SK-N-SH (cell line): ENCODE results near the gene BBLN. TPM values are rescaled to one million over a fixed set of nuclear protein-coding genes. Genes with fewer than 3 reads are reported as not detected.

ENCODE experiments used
- CTCF ChIA-PET: fragments of 300-600, 350-600 bp; formaldehyde crosslinking; extraction: SDS; loops from one replicate; lab custom pipeline; 2021; lab: Yijun Ruan, JAX
- POLR2A ChIA-PET: fragments of 350-600 bp; sonication (Branson Sonifier 250); formaldehyde crosslinking; extraction: SDS; loops from one replicate; lab custom pipeline; 2020; ENCODE audit warnings: antibody characterized with exemption, inconsistent platforms; lab: Yijun Ruan, JAX
- DNase-seq: peaks from one replicate; pipeline ENCODE4 v3.0.0; 2012
- H2AFZ ChIP-seq: fragments of 200-600 bp; sonication (generic); 2 replicates; pipeline ENCODE4 v1.8.1; 2016; ENCODE audit warnings: antibody characterized with exemption, mild to moderate bottlenecking, low read depth
- H3F3A ChIP-seq: fragments of 200-600 bp; sonication (generic); replicated peaks from 2 replicates; pipeline ENCODE3; 2016; ENCODE audit warnings: antibody characterized with exemption, mild to moderate bottlenecking; ENCODE audit not compliant: insufficient read depth
- H3K27ac ChIP-seq, 2 experiments: fragments of 200-500 bp in 1 of 2; fragments of 200-600 bp in 1 of 2; sonication (Bioruptor generic) in 1 of 2; sonication (generic), shearing (Covaris generic) in 1 of 2; 2 replicates each; pipeline versions ENCODE4 v1.5.1 to v1.6.1; 2014 to 2016; ENCODE audit warnings: low read depth in 2 of 2, inconsistent platforms in 1 of 2, low read length in 1 of 2, mild to moderate bottlenecking in 1 of 2, mixed read lengths in 1 of 2
- H3K27me3 ChIP-seq: fragments of 200-600 bp; sonication (generic), shearing (Covaris generic); 2 replicates; pipeline ENCODE4 v1.6.1; 2016; ENCODE audit warnings: mixed run types; ENCODE audit not compliant: insufficient read depth
- H3K36me3 ChIP-seq, 2 experiments: fragments of 200-500 bp in 1 of 2; fragments of 200-600 bp in 1 of 2; sonication (Bioruptor generic) in 1 of 2; sonication (generic) in 1 of 2; replicated peaks in 1 of 2; 2 replicates each; pipeline versions ENCODE3 to v1.5.1; 2014 to 2016; ENCODE audit warnings: low read length in 1 of 2, mild to moderate bottlenecking in 1 of 2; ENCODE audit not compliant: insufficient read depth in 2 of 2, control insufficient read depth in 1 of 2
- H3K4me1 ChIP-seq, 2 experiments: fragments of 200-500 bp in 1 of 2; fragments of 200-600 bp in 1 of 2; sonication (Bioruptor generic) in 1 of 2; sonication (generic), shearing (Covaris generic) in 1 of 2; 2 replicates each; pipeline versions ENCODE4 v1.5.1 to v1.6.1; 2014 to 2016; ENCODE audit warnings: low read depth in 1 of 2, low read length in 1 of 2, mixed run types in 1 of 2; ENCODE audit not compliant: insufficient read depth in 2 of 2, control insufficient read depth in 1 of 2
- H3K4me2 ChIP-seq: fragments of 200-600 bp; sonication (generic), shearing (Covaris generic); 2 replicates; pipeline ENCODE4 v1.6.1; 2017; ENCODE audit warnings: mixed run types
- H3K4me3 ChIP-seq, 2 experiments: fragments of 200-500 bp in 1 of 2; fragments of 200-600 bp in 1 of 2; sonication (Bioruptor generic) in 1 of 2; sonication (generic), shearing (Covaris generic) in 1 of 2; 2 replicates each; pipeline versions ENCODE4 v1.5.1 to v1.8.1; 2014 to 2016; ENCODE audit warnings: low read depth in 2 of 2, inconsistent platforms in 1 of 2, low read length in 1 of 2, mild to moderate bottlenecking in 1 of 2, mixed read lengths in 1 of 2, moderate library complexity in 1 of 2
- H3K79me2 ChIP-seq: fragments of 200-600 bp; sonication (generic); 2 replicates; pipeline ENCODE4 v1.8.1; 2017; ENCODE audit warnings: mild to moderate bottlenecking; ENCODE audit not compliant: insufficient read depth
- H3K9ac ChIP-seq: fragments of 200-600 bp; sonication (generic); 2 replicates; pipeline ENCODE4 v1.6.1; 2017; ENCODE audit warnings: mixed run types
- H3K9me2 ChIP-seq: fragments of 200-600 bp; sonication (generic); 2 replicates; pipeline ENCODE4 v1.6.1; 2017; ENCODE audit warnings: mixed run types
- H3K9me3 ChIP-seq: fragments of 200-600 bp; sonication (generic); 2 replicates; pipeline ENCODE4 v1.6.1; 2017; ENCODE audit warnings: mixed run types, mild to moderate bottlenecking, moderate library complexity
- H4K20me1 ChIP-seq: fragments of 200-600 bp; sonication (generic); 2 replicates; pipeline ENCODE4 v1.6.1; 2017; ENCODE audit warnings: mild to moderate bottlenecking, mixed run types; ENCODE audit not compliant: insufficient read depth
- CHD2 ChIP-seq: fragments of 150-350 bp; IDR thresholded peaks from 2 replicates; pipeline ENCODE4 v1.6.1; 2018; ENCODE audit warnings: low read length; ENCODE audit not compliant: partially characterized antibody
- FOSL2 ChIP-seq: IDR thresholded peaks from 2 replicates; pipeline ENCODE4 v1.4.0; 2012; ENCODE audit warnings: low read depth, mild to moderate bottlenecking, moderate library complexity, borderline replicate concordance
- FOXJ3 ChIP-seq: sonication (generic); formaldehyde crosslinking; IDR thresholded peaks from 2 replicates; pipeline ENCODE4 v1.5.1; 2020; ENCODE audit warnings: mild to moderate bottlenecking, missing genetic modification reagents
- GABPA ChIP-seq: IDR thresholded peaks from 2 replicates; pipeline ENCODE4 v1.4.0; 2012; ENCODE audit warnings: low read depth, mild to moderate bottlenecking
- MEF2A ChIP-seq: IDR thresholded peaks from 2 replicates; pipeline ENCODE4 v1.4.0; 2012; ENCODE audit warnings: low read depth, borderline replicate concordance
- MXI1 ChIP-seq: IDR thresholded peaks from 2 replicates; pipeline ENCODE4 v1.6.1; 2012; ENCODE audit warnings: mild to moderate bottlenecking, low read depth, low read length, improper control_type of control experiment
- POLR2AphosphoS5 ChIP-seq: IDR thresholded peaks from 2 replicates; pipeline ENCODE4 v1.6.1; 2012; ENCODE audit warnings: low read depth, low read length
- RCOR1 ChIP-seq: fragments of 150-350 bp; IDR thresholded peaks from 2 replicates; pipeline ENCODE4 v1.6.1; 2017; ENCODE audit warnings: antibody characterized with exemption, low read length
- RXRA ChIP-seq: IDR thresholded peaks from 2 replicates; pipeline ENCODE4 v1.4.0; 2012; ENCODE audit warnings: low read depth, mild to moderate bottlenecking, borderline replicate concordance
- SIN3A ChIP-seq: IDR thresholded peaks from 2 replicates; pipeline ENCODE4 v1.6.1; 2012; ENCODE audit warnings: low read depth, mild to moderate bottlenecking, low read length, moderate library complexity, borderline replicate concordance
- SMC3 ChIP-seq: IDR thresholded peaks from 2 replicates; pipeline ENCODE4 v1.6.1; 2012; ENCODE audit warnings: low read depth, low read length, improper control_type of control experiment
- TEAD4 ChIP-seq: IDR thresholded peaks from 2 replicates; pipeline ENCODE4 v1.4.0; 2012; ENCODE audit warnings: mild to moderate bottlenecking, borderline replicate concordance; ENCODE audit not compliant: insufficient read depth
- WGBS: methylation state at CpG from one replicate; pipeline ENCODE4 v1.1.6; 2017; ENCODE audit warnings: low lambda C conversion rate; 5-methylcytosine and 5-hydroxymethylcytosine counted together
- polyA plus RNA-seq, 3 experiments: library from polyadenylated mRNA; depleted of rRNA; stranded (reverse); fragments of >200 nt; gene quantifications; 2 replicates each; pipeline ENCODE4 v1.2.3, GENCODE V29; 2012
- TF ChIP-seq, protein P1 (sequence below): fragments of 150-350 bp; IDR thresholded peaks from 2 replicates; pipeline ENCODE4 v1.6.1; 2017; ENCODE audit warnings: antibody characterized with exemption, low read length, low read depth, borderline replicate concordance
- TF ChIP-seq, protein P2 (sequence below): IDR thresholded peaks from 2 replicates; pipeline ENCODE4 v1.4.0; 2012; ENCODE audit warnings: low read depth, borderline replicate concordance
- TF ChIP-seq, protein P3 (sequence below): fragments of 150-350 bp; IDR thresholded peaks from 2 replicates; pipeline ENCODE4 v1.6.1; 2016; ENCODE audit warnings: mild to moderate bottlenecking, low read depth, low read length
- TF ChIP-seq, protein P4 (sequence below): fragments of 200-600 bp; sonication (generic); IDR thresholded peaks from 2 replicates; pipeline ENCODE4 v1.6.1; 2017; ENCODE audit warnings: antibody characterized with exemption, mild to moderate bottlenecking, moderate library complexity
- TF ChIP-seq, protein P5 (sequence below): IDR thresholded peaks from 2 replicates; pipeline ENCODE4; 2012
- TF ChIP-seq, protein P6 (sequence below): IDR thresholded peaks from 2 replicates; pipeline ENCODE4 v1.4.0; 2012; ENCODE audit warnings: low read depth, borderline replicate concordance

Gene BBLN
- polyA plus RNA-seq, 1 of the 3 experiments (the other 2 are of a cell fraction), result 109 TPM

DNA sequence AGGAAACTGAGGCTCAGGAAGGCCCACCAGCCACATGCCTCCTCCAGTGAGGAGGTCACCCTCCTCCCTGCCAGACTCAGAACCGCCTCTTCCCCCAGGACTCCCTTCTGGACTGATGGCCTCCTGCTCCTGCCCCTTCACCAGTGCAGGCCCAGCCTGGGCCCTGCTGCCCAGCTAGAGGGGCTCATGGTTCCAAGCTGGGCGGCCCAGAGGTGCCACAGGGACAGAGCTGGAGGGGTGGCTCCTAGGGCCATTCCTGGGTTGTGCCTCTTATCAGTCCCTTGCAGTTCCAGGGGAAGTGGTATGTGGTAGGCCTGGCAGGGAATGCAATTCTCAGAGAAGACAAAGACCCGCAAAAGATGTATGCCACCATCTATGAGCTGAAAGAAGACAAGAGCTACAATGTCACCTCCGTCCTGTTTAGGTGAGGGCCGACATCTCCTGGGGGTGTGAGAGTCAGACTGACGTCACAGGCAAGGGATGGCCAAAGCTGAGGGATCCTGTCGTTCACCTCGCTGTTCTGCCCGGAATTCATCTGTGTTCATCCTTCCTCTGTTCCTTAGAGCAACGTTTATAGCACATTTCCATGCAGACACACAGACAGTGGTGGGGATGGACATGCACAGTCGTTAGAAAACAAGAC lies 10.0 kb upstream of the BBLN start:
- WGBS, result 80% methylated on average over 11 of the region's 11 CpGs
- no peaks in the 10 kb centered on the region for H3K27me3 ChIP-seq
- no peak overlapping the region for H3K4me3 ChIP-seq
- H3K36me3 ChIP-seq, result no peaks in the 10 kb centered on the region
- no peaks in the 10 kb centered on the region for H3K9me3 ChIP-seq
- no peaks in the 10 kb centered on the region for H3F3A ChIP-seq
- DNase-seq, result no peak
- H4K20me1 ChIP-seq, result no peaks in the 10 kb centered on the region
- H3K9ac ChIP-seq, result no peak overlapping the region
- no peaks in the 10 kb centered on the region for H3K79me2 ChIP-seq
- no peak overlapping the region for H3K4me2 ChIP-seq
- TF ChIP-seq RCOR1 (no peak), FOXJ3 (no peak), CHD2 (no peak), FOSL2 (no peak), SMC3 (no peak), RXRA (no peak), MXI1 (no peak), MEF2A (no peak), POLR2AphosphoS5 (no peak), SIN3A (no peak), GABPA (no peak), TEAD4 (no peak)
- TF ChIP-seq, protein P1, sequence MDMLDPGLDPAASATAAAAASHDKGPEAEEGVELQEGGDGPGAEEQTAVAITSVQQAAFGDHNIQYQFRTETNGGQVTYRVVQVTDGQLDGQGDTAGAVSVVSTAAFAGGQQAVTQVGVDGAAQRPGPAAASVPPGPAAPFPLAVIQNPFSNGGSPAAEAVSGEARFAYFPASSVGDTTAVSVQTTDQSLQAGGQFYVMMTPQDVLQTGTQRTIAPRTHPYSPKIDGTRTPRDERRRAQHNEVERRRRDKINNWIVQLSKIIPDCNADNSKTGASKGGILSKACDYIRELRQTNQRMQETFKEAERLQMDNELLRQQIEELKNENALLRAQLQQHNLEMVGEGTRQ, result no peak
- TF ChIP-seq, protein P2, sequence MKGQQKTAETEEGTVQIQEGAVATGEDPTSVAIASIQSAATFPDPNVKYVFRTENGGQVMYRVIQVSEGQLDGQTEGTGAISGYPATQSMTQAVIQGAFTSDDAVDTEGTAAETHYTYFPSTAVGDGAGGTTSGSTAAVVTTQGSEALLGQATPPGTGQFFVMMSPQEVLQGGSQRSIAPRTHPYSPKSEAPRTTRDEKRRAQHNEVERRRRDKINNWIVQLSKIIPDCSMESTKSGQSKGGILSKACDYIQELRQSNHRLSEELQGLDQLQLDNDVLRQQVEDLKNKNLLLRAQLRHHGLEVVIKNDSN, result no peak
- TF ChIP-seq, protein P3, sequence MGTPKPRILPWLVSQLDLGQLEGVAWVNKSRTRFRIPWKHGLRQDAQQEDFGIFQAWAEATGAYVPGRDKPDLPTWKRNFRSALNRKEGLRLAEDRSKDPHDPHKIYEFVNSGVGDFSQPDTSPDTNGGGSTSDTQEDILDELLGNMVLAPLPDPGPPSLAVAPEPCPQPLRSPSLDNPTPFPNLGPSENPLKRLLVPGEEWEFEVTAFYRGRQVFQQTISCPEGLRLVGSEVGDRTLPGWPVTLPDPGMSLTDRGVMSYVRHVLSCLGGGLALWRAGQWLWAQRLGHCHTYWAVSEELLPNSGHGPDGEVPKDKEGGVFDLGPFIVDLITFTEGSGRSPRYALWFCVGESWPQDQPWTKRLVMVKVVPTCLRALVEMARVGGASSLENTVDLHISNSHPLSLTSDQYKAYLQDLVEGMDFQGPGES, result no peak
- TF ChIP-seq, protein P4, sequence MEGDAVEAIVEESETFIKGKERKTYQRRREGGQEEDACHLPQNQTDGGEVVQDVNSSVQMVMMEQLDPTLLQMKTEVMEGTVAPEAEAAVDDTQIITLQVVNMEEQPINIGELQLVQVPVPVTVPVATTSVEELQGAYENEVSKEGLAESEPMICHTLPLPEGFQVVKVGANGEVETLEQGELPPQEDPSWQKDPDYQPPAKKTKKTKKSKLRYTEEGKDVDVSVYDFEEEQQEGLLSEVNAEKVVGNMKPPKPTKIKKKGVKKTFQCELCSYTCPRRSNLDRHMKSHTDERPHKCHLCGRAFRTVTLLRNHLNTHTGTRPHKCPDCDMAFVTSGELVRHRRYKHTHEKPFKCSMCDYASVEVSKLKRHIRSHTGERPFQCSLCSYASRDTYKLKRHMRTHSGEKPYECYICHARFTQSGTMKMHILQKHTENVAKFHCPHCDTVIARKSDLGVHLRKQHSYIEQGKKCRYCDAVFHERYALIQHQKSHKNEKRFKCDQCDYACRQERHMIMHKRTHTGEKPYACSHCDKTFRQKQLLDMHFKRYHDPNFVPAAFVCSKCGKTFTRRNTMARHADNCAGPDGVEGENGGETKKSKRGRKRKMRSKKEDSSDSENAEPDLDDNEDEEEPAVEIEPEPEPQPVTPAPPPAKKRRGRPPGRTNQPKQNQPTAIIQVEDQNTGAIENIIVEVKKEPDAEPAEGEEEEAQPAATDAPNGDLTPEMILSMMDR, result no peak
- TF ChIP-seq, protein P5, sequence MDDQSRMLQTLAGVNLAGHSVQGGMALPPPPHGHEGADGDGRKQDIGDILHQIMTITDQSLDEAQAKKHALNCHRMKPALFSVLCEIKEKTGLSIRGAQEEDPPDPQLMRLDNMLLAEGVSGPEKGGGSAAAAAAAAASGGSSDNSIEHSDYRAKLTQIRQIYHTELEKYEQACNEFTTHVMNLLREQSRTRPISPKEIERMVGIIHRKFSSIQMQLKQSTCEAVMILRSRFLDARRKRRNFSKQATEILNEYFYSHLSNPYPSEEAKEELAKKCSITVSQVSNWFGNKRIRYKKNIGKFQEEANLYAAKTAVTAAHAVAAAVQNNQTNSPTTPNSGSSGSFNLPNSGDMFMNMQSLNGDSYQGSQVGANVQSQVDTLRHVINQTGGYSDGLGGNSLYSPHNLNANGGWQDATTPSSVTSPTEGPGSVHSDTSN, result no peak
- TF ChIP-seq, protein P6, sequence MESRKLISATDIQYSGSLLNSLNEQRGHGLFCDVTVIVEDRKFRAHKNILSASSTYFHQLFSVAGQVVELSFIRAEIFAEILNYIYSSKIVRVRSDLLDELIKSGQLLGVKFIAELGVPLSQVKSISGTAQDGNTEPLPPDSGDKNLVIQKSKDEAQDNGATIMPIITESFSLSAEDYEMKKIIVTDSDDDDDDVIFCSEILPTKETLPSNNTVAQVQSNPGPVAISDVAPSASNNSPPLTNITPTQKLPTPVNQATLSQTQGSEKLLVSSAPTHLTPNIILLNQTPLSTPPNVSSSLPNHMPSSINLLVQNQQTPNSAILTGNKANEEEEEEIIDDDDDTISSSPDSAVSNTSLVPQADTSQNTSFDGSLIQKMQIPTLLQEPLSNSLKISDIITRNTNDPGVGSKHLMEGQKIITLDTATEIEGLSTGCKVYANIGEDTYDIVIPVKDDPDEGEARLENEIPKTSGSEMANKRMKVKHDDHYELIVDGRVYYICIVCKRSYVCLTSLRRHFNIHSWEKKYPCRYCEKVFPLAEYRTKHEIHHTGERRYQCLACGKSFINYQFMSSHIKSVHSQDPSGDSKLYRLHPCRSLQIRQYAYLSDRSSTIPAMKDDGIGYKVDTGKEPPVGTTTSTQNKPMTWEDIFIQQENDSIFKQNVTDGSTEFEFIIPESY, result no peak
- H3K9me2 ChIP-seq, result no peaks in the 10 kb centered on the region
- no peak overlapping the region for H3K27ac ChIP-seq
- H2AFZ ChIP-seq, result no peak overlapping the region
- ChIA-PET CTCF (interaction anchor here (1.0 to 4.4 kb wide), 2 partner anchors 33 to 41 kb away, joined by 3 to 20 read pairs; partner anchors contain the start of gene CIZ1), POLR2A (no interaction called here)
- H3K4me1 ChIP-seq, result no peaks in the 10 kb centered on the region; a peak in 1 of 4 replicates
